Kidney glomerular epithelial cell (primary cell): Measurements from ENCODE around the gene CALCB.
A peak's percentile ranks its signal among the peaks of the same experiment; 100 is the strongest.

Experiments used
- DNase-seq: peaks from one replicate; lab custom pipeline; 2025; lab: John Stamatoyannopoulos, UW

Gene CALCB

GRCh38 chr11:15074206-15075161 lies 1.1 kb downstream of the CALCB start:
- peak; percentile 74 for DNase-seq

GRCh38 chr11:15075162-15075526 lies 1.8 kb downstream of the CALCB start:
- DNase-seq: no peak

DNA sequence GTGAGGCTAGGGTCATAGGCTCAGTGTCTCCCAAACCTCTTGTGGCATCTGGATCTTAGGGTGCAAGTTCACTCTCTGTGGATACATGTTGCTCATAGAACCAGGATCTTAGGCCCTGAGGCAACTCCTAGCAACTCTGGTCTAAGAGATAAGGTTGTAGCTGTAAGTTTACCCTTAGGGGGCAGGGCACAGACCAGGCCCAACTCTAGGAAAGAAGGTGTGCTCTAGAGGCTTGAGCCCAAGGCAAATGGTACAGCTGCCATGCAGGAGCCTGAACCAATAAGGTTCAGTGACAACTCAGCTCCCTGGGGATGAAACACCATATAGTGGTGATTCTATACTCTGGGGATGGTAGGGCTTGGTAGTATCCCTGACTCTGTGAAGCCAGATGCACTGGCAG lies 17.8 kb downstream of the CALCB start:
- DNase-seq: no peak

GRCh38 chr11:15091625-15092024 lies 18.2 kb downstream of the CALCB start:
- no peak for DNase-seq

GRCh38 chr11:15093432-15093831 lies 20.0 kb downstream of the CALCB start:
- DNase-seq: no peak

- no peak for DNase-seq
Measured at GRCh38 chr11:15095736-15096228, 22.4 kb downstream of the CALCB start.

GRCh38 chr11:15097411-15097810 lies 24.0 kb downstream of the CALCB start:
- no peak for DNase-seq

- DNase-seq: no peak
Measured at GRCh38 chr11:15099267-15099666, 25.9 kb downstream of the CALCB start.

GRCh38 chr11:15101072-15101709 lies 27.8 kb downstream of the CALCB start:
- DNase-seq: peak; percentile 42

DNA sequence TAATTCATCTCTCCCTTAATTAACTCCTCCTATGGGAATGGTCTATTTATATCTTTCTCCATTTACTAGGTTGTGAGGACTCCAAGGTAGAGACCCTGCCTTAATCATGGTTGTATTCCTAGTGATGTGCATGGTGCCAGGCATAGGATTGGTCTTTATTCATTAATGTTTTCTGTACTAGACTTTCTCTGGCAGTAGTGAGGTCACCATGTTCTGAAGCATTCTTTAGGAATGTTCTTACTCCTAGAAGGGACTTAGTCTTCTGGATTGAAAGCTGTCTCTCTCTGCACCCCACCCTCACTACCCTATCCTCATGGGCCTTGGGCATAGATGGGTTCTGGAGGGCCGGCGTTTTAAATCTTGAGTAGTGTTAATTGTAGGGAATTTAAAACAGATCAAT lies 30.8 kb downstream of the CALCB start:
- no peak for DNase-seq

- DNase-seq: peak; percentile 27
Measured at GRCh38 chr11:15106201-15106965, 33.0 kb downstream of the CALCB start.

- no peak for DNase-seq
Measured at GRCh38 chr11:15107730-15108515, 34.5 kb downstream of the CALCB start.

DNA sequence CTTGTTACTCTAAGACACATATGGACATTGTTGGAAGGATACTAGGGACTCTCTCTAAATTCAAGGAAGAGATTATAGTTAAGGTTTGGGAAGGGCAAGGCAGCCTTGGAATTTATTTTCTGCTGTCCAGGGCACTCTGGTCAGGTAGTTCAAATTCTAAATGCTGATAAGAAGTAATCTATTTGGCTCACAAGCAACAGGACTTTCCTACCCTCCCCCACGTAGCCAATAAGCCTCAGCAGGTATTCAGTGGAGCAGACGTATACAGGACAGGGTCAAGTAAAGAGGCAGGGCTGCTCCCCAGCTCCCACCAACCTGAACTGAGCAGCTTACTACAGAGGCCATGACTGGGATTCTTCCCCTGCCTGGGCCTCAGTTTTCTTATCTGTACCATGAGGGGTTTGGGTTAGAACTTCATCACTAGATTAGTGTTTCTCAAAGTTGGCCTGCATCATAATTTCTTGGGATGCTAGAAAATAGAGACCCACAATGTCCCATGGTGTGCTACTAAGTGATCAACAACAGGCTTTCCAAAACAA lies 35.3 kb downstream of the CALCB start:
- no peak for DNase-seq

- DNase-seq: no peak
Measured at GRCh38 chr11:15109602-15110001, 36.2 kb downstream of the CALCB start.

GRCh38 chr11:15111215-15111614 lies 37.8 kb downstream of the CALCB start:
- no peak for DNase-seq

- no peak for DNase-seq
Measured at GRCh38 chr11:15112131-15112541, 38.7 kb downstream of the CALCB start.

- no peak for DNase-seq
Measured at GRCh38 chr11:15113381-15113780, 40.0 kb downstream of the CALCB start.

DNA sequence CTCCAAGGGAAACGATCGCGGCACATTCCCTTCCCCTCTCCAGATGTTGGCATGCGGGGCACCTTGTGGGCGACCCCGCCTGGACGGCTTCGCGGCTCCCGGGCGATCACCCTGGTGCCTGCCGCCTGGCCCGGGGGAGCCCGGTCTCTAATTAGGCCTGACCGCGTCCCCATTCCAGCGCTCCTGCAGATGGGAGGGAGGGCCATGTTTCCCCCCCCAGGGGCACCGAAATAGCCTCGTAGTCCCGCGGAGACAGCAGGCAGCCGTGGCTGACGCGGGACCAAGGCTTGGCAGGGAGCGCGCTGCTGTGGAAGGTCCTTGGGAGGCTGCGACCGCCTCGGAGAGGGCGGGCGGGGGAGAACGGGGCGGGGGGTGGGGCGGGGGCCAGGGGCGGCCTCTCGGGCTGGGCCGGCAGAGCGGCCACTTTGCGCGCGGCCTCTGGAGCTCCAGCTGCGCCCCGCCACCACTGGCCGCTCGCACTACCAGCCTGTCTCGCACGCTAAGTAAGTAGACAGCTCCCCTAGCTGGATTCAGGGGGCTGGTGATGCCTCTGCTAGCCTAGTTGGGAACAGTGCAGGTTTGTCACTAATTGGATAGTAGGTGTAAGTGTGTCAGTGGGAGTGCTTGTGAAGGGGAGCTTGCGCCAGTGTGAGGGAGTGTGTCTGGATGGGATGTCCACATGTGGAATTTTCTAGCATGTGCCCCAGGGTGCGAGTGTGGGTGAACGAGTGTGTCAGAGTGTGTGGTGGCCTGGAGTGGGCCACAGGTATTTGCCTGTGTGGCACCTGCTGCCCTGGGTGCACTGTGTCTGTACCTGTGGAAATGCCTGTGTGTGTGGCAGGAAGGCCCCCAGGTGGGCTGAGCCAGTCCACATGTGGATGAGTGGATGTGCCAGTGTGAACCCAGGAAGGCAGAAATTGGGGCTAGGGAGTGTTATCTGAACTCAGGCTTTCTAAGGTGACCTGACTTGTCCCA lies 41.4 kb downstream of the CALCB start, which contains the start of gene INSC:
INSC (plus strand) TSS at position 423 of the 975 bp plus-strand sequence. CDS start 34,252 bp downstream, outside the sequence.
- no peak for DNase-seq

DNA sequence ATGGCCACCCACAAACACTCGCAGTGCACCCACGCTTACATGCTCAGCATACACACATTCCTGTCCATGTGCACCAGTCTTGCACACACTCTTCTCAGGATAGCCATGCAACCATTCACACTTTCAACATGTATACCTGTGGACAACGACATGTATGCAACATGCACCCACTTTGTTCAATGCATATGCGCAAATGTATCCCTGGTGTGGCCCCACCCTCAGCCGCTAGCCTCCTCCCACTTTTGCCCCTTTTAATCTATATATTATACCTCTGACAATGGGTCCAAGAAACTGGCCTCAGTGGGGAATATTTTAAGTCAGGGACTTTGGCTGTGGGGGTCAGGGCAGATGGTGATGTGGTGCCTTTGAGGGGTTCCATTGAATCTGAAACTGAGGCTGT lies 42.3 kb downstream of the CALCB start:
- no peak for DNase-seq

DNA sequence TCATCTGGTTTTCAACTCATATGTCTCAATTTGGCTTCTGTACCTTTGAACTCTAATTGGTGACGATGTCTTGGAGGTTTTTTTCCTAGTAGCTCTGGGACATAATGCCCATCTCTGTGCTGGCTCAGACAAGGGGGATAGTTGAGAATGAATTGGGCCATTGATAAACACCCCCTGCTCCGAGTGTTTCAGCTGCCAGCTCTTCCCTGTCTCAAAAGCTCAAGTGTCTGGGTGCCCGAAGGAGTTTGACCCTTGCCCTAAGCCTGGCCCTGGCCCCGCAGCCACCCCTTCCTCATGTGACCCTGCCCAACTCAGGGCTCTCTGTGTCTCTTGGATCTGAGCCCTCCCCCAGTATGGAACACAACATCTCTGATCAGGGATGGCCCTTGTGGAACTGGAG lies 44.4 kb downstream of the CALCB start:
- DNase-seq: no peak
